HG02885 (cell line): ENCODE results near the gene ZNF831.

Experiments
- ATAC-seq: cut with Tn5 transposase; IDR thresholded peaks from one replicate; pipeline ENCODE4 v1.9.1; 2021; ENCODE audit warnings: mild to moderate bottlenecking; ENCODE audit not compliant: unreplicated experiment, poor library complexity

The ZNF831 gene

DNA sequence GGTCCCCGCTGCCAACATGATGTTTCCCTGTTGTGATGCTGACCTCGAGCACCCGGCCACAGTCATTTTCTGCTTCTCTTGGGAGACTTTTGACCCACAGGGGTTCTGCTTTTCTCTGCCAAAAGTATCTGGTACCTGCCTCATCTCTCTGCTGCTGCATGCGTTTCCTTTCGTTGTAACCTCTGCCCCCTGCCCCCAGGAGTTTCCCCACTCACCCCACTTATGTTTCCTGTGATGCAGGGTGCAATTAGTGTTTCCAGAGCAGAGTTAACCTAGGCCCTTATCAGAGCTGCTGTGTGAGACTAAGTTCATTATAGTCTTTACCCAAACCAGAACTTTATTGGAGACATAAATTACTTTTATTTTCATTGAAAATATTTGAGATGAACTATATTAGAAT is 71.6 kb downstream of the ZNF831 start:
- ATAC-seq = no peak

DNA sequence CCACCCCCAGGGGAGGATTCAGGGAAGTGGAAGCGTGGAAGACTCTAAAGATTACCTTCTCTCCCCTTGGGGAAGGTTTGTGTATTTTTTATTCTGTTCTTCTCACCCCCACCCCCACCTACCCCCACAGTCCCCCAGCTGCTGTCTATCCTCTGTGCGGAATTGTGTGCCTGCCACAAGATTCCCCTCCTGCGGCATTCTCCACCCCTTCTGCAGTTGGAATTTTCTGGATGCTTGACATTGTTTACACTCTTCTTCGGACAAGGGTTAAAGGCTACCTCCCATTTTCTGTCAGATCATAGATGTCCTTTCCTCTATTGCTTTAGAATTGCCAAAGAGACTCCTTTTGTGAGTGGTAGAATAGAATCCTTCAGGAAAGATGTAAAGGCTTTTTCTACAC is 76.4 kb downstream of the ZNF831 start:
- ATAC-seq = no peak

DNA sequence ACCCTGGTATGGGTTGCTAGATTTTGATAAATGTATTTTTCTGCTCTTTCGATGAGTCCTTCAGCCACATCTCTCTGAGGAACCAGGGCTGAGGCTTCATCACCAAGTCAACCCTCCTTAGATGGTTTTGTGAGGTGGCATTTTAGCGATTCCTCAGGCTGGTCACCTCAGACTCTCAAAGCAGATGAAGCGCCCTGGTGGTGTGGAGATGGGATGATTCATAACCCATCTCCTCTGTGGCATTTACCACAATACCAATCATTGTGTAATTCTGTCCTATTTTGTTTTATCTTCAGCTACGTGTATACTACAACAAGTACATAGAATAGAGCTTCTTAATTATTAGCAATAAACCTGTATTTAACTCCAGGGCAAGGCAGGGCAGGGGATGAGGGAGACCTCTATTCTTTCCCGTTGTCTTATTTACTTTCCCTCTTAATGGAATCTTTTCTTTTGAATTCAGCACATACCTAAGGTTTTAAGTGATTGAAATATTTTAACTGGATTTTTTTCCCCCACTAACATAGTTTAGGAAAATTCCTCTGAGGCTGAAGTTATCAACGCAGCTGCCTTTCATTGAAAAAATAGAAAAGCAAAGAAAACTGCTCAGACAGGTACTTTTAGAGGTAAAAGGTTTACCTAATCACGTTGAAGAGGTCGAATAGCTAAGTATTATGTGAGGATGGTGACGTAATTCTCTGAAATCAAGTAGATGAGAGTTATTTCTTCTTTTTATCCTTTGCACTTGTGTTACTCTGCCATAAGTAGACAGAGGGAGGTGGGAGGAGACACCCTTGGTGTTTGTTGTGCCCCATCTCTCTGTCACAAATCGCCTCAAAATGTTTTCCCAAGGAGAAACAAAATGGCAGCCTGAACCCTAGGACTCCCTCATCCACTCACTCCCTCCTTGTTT is 79.3 kb downstream of the ZNF831 start:
- no peak for ATAC-seq

DNA sequence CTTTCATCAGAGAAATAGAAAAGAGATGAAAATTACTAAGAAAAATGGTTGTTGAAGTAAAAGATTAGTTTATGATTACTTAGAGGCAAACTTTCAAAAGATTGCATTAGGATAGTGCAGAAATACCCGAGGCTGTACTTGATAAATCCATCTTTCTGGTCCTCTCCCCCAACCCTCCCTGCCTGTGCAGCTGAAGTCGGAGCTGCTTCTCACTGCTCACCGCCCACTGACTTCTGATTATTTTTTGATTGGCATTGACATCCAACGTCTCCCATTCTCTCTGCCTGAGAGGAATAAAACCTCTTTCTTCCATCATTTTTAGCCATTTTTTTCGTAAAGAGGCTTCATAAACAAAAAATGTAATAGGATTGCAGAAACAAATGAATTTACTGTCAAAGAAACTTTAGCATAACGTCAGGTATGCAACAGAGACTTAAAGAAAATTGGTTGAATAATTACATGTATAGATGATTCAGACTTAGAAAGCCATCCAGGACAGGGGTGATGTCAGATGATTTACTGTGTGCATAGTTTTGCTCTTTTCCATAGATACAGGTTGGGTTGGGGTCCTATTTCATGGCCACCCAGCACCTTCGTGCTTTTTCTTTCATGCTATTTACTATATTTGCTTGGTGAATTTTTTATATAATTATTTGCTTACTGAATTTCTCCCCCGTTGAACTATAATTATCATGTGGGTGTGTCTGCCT is 83.2 kb downstream of the ZNF831 start:
- no peak for ATAC-seq

DNA sequence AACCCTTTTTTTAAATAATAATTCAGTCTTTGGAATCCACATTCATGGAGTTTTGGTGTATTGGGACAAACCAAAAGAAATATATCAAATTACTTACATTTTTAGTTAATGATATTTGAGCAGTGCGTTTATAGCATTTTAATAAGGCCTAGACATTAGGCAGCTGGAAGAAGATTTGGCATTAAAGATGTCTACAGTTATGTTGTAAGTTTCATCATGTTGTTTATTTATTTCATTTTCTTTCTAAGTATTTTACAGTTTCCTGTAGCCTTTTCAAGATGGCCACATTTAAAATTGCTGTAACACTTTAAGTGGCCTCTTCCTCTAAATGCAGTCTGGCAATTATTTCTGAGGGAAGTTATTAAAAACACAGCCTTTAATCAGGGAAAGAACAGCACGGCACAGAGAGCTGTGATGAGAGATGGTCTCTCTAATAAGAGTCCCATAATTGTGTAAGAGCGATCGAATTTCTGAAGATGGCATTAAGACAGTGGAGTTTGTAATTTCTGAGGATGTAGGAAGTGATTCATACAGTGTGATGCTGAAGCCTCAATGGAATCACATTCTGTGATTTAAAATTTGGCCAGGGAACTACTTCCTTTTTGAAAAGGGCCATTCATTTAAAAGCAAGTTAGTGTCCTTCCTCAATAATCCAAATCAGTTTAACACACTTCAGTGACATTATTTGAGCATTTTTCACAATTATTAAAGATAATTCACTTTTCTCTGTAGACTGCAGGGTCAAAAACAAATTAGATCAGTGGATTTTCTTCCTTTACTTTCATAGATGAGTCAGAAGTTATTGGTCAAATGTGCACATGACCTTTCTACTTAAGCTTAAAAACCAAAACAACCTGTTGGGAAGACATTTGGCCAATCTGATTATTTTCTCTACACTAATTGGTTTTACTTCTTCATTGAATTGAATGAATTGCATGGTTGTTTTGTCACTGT is 84.4 kb downstream of the ZNF831 start:
- no peak for ATAC-seq

DNA sequence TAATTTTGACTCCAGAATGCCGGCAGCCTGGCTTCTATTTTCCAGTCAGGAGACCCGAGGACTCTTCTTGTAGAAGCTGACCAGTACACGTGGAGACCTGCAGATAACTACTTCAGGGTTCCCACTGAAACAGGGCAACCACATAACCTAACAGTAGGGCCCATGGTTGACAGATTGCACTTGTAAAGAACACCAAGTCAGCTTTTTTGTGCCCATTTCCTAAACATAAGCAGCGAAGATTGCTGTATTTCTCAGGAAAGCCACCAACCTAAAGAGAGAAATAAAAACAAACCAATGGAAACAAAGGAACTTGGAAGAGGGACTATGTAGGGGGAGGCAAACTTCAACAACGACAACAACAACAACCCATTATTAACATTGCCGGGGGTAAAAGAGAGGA is 86.7 kb downstream of the ZNF831 start:
- ATAC-seq = no peak

DNA sequence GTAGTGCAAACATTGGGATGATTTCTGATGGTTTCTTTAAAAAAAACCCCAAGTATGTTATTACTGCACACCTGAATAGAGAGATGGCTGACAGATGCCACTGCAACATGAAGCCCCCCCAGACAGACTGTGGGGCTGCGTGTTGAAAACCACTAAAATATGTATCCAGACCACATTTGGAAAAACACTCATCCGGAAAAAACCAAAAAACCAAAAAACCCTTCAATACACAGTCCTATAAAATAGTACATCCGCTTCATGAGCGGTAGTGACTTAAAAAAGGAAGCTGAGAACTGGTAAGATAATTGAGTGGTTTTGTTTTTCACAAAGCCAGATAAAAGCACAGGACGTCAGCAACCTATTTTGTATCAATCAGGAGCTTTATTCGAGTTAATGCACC is 89.7 kb downstream of the ZNF831 start:
- ATAC-seq = no peak

DNA sequence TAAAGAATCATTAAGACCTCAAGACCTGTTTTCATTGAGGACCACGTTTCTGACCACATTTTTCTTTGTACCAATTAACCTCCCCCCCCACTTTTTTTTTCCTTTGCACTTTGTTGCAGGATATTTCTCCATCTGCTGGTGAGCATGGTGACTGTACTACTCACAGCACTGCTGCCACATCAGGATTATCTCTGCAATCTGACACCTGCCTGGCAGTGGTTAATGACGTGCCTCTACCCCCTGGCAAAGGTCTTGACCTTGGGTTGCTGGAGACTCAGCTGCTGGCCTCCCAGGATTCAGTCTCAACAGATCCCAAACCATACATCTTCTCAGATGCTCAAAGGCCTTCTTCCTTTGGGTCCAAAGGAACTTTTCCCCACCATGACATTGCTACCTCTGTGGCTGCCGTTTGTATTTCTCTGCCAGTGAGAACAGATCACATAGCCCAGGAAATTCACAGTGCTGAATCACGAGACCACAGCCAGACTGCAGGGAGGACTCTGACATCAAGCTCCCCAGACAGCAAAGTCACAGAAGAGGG is 90.2 kb downstream of the ZNF831 start:
- ATAC-seq = no peak

DNA sequence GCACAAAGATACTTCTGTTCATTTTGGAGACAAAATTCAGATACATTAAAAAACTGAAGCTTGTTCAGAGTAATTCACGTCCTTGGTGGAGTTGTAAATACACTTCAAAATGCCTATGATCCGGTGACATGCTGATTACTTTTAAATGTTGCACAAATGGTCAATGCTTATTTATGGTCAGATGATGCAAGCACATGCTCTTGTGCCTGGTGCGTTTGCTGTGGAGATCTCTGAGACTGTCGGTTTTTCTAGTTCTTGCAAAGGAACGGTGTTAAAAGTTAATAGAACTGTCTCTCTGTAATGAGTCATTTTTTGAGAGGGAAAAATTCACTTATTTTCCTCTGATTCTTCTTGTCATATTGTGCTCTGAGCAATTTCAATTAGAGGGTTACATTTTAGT is 91.6 kb downstream of the ZNF831 start:
- no peak for ATAC-seq

DNA sequence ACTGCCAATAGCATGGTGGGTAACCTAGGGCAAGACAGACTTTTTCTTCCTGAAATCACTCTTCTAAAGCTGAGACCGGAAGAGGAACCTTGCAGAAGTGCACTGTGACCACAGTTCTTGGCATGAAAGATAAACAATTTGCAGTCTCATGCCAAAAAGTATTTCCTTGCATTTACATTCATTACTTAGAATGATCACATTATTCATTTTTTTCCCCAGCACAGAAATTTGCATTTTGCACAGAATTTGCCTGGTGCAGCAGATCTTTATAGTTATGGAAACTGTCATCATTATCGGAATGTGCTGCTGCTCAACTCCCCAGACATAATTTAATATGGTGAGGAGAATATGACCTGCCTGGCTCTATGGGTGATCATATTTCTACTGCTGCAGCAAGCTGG is 94.6 kb downstream of the ZNF831 start:
- no peak for ATAC-seq

DNA sequence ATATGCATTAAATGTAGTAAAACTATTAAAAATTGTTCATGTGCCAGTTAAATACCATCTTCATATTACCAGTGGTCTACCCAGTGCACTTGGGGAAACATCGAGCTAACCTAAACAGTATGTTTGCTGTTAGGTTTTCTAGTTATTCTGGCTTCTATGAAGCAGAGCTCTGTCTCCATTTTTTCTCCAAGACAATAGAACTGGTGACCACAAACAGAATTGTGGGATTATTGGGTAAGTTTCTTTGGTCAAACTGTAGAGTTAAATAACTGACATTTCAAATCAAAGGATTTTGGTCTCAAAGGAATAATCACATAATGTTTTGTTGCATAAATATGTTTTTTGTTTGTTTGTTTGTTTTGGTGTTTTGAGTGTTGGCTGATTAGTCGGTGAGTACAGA is 96.3 kb downstream of the ZNF831 start:
- no peak for ATAC-seq

DNA sequence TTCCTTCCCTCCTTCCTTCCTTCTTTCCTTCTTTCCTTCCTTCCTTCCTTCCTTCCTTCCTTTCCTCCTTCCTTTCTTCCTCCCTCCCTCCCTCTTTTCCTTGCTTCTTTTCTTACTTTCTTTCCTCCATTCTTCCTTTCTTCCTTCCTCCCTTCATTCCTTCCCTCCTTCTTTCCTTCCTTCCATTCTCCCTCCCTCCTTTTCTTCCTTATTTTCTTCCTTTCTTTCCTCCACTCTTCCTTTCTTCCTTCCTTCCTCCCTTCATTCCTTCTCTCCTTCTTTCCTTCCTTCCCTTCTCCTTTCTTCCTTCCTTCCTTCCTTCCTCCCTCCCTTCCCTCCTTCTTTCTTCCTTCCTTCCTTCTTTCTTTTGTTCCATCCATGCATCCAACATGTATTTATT is 101.7 kb downstream of the ZNF831 start:
- no peak for ATAC-seq

DNA sequence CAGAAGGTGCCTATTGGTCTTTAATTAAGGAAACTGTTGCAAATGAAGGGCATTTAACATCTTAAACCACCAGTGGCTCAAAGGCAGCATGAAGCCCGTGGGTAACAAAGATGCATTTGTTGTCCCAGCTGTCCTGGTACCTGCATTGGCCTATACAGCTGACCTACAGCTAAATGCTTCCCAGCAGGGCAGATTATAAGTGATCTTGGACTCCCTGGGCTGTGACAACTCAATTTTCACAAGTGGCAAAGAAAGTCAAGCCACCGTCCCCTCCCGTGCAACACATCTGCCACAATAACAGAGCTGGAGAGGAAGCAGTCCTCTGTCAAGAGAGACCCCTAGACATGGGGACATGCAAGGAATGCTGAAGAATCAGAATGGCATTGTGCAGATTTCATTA is 105.2 kb downstream of the ZNF831 start:
- no peak for ATAC-seq

DNA sequence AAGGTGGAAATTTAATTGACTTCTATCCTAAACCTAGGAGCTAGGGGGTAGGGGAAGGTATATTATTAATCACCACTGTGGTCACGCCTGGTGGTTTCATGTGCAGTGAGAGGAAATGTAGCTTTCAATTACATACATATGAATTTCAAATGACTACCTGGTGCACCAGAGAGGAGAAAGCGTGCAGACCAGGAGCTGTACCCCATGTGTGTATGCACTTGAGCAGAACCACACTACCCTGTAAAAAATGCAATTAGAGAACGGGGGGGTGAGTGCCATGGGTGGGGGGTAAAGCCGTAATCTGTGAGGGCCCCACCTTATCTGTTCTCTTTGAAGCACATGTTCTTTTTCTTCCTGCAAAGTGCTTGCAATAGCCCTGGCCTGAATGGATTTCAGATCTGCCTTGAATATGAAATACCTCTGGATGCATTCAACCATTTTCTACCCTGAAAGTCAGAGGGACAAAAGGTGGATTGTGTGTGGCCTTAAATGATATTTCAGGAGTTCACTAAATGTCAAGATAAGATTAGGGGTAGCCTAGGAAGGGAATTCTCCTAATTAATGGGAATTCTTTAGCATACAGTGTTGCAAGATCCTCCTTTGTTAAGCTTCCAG is 105.9 kb downstream of the ZNF831 start:
- no peak for ATAC-seq

DNA sequence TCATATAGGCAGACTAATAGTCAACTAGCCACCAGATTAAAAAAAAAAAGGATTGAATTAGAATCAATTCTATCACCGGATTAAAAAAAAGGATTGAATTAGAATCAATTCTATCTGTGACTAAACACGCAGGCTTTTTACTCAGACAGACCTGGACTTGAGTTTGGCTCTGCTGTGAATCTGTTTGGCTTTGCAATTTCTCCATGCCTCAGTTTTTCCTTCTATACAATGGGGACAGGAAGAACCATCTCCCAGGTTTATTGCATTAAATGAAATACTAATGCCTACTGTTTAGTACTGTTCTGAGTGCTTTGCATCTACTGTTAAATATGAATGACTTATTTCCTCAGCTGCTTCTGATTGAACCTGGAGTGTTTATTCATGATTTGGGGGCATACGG is 106.8 kb downstream of the ZNF831 start:
- ATAC-seq = no peak

DNA sequence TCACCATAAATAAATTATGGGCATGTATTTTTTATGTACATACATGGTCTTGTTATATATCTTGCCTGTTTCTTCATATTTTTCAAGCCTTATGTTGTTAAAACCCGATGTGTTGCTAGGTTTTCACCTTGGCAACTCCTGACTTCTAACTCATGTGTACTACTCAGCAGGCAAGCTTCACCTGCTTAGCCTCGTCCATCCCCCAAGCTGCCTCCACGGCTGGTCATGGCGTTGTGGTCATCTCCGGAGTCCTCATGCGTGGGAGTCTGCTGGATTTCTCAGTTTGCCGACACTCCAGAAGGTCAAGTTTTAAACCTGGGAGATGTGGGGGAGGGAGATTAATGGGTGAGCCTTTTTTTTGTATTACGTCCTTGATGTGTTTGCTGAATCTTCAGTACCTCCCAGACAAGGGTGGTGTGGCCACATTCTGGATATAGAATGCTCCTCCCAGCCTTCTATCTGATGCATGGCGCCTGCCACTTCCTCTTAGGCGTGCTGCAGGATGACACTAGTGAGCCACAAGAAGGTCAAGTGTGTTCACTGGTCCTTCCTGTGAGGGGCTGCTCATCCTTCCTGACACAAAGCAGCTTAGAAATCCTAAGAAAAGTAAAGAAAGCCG is 110.2 kb downstream of the ZNF831 start:
- no peak for ATAC-seq

DNA sequence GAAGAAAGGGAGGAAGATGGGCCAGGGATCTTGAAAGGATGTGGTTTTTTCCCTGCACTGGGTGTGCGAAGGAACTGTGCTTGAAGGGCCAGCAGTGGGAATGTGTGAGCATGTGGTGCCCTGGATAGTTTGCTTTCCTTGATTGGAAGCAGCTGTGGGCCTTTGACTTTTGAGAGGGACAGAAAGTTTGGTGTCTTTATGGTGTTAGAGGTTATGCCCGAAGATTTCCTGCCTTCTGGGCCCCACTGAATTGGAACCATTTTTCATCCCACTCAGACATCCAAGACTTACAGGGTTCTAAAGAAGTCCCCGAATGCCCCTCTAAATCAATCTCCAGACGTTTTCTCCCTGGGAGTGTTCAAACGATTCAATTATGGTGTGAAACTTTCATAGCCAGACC is 113.3 kb downstream of the ZNF831 start:
- ATAC-seq = no peak

DNA sequence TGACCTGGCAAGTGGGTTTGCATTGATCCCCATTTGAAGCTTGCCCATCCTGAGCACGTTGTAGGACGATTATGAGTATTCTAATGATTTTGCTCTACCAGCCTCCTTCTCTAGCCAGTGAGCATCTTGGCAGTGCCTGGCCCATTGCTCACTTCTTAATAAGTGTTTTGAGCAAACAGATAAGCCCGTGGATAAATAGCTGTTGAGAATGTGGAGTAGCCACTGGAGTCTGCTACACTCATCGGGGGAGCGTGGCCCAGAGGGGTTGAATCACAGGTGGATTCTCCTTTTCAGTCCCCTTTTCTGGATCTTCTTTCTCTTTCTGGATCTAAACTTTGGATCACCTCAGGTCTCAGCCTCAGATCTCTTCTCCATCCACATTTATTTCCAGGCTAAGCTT is 120.8 kb downstream of the ZNF831 start:
- no peak for ATAC-seq

DNA sequence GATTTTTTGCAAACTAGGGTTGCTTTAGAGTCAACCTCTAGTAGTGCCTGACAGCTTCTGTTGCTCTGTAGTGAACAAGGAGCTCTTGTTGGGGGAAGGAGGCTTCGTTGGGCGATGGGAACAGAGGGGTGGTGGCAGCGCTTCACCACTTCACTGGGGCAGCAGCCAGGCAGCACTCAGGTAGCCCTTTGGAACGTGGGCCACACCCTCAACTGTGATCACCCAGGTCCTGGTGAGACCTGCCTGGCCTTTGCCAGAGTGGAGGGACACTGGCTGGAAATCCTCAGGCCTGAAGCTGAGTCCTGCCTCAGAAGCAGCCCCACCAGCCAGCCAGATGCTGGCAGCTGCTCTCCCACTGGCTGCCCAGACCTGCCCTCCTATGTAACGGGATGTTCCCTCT is 126.4 kb downstream of the ZNF831 start:
- ATAC-seq = no peak
